Measurements from ENCODE around the gene CA5A.

CA5A gene

DNA sequence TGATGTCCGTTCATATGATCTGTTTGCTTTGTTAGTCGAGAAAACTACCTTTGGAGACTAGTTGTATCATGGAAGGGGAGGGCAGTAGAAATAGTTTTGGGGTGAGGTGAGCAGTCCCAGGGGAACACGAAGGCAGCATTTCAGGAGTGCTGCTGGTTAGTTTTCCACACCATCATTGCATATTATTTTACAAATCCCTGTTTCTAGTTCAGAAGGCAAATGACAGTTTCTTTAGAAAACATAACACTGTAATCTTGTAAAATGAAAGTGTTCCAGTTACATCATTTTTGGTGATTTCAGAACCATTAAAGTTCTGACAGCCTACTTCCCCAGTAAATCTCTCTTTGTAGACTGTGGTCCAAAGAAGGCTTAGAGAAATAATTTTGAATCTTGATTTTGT is 40.3 kb upstream of the CA5A start:
- TF ChIP-seq, protein P1, sequence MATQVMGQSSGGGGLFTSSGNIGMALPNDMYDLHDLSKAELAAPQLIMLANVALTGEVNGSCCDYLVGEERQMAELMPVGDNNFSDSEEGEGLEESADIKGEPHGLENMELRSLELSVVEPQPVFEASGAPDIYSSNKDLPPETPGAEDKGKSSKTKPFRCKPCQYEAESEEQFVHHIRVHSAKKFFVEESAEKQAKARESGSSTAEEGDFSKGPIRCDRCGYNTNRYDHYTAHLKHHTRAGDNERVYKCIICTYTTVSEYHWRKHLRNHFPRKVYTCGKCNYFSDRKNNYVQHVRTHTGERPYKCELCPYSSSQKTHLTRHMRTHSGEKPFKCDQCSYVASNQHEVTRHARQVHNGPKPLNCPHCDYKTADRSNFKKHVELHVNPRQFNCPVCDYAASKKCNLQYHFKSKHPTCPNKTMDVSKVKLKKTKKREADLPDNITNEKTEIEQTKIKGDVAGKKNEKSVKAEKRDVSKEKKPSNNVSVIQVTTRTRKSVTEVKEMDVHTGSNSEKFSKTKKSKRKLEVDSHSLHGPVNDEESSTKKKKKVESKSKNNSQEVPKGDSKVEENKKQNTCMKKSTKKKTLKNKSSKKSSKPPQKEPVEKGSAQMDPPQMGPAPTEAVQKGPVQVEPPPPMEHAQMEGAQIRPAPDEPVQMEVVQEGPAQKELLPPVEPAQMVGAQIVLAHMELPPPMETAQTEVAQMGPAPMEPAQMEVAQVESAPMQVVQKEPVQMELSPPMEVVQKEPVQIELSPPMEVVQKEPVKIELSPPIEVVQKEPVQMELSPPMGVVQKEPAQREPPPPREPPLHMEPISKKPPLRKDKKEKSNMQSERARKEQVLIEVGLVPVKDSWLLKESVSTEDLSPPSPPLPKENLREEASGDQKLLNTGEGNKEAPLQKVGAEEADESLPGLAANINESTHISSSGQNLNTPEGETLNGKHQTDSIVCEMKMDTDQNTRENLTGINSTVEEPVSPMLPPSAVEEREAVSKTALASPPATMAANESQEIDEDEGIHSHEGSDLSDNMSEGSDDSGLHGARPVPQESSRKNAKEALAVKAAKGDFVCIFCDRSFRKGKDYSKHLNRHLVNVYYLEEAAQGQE (IDR thresholded peaks at IDR 0.05; ENCODE audit: insufficient replicate concordance, low read depth), result no peak
- no peak for TF ChIP-seq POLR2AphosphoS5 (IDR thresholded peaks at IDR 0.05; ENCODE audit: low read depth)
- no peak for TF ChIP-seq GABPA (IDR thresholded peaks at IDR 0.05; ENCODE audit: low read depth)
- DNase-seq (ENCODE audit: low read depth in 1 of 2, low spot score in 1 of 2), result no peak
- Histone ChIP-seq H3K27ac (replicated peaks) (no peak overlapping the region), H3K27me3 (ENCODE audit: insufficient read depth, poor library complexity, severe bottlenecking) (no peaks in the 10 kb centered on the region), H3K4me3 (replicated peaks; ENCODE audit: insufficient read depth, low read length) (no peak overlapping the region)

DNA sequence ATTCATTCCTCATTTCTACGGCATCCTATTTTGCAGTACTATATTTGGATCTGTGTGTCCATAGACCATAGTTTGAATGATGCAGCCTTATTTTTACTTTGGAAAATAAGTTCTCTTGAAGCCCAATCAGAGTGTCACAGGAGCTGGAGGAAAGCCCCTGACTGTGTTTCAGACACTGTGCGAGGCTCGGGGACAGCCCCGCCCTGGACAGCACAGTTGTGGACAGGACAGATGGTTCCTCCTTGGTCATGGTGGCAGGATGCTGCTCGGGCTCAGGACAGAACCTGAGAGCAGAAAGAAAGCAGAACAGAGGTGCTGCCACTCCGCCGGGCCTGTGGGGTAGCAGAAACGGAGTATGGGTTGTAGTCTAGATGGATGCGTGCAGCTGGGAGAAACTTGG is 37.8 kb upstream of the CA5A start:
- H3K27me3 ChIP-seq (ENCODE audit: insufficient read depth, poor library complexity, severe bottlenecking), result no peaks in the 10 kb centered on the region
- TF ChIP-seq GABPA (IDR thresholded peaks at IDR 0.05; ENCODE audit: low read depth) (no peak), POLR2AphosphoS5 (IDR thresholded peaks at IDR 0.05; ENCODE audit: low read depth) (no peak), SPI1 (IDR thresholded peaks at IDR 0.05; ENCODE audit: borderline replicate concordance, low read depth) (no peak)
- TF ChIP-seq, protein P1 (IDR thresholded peaks at IDR 0.05; ENCODE audit: insufficient replicate concordance, low read depth), result no peak
- TF ChIP-seq, protein P2, sequence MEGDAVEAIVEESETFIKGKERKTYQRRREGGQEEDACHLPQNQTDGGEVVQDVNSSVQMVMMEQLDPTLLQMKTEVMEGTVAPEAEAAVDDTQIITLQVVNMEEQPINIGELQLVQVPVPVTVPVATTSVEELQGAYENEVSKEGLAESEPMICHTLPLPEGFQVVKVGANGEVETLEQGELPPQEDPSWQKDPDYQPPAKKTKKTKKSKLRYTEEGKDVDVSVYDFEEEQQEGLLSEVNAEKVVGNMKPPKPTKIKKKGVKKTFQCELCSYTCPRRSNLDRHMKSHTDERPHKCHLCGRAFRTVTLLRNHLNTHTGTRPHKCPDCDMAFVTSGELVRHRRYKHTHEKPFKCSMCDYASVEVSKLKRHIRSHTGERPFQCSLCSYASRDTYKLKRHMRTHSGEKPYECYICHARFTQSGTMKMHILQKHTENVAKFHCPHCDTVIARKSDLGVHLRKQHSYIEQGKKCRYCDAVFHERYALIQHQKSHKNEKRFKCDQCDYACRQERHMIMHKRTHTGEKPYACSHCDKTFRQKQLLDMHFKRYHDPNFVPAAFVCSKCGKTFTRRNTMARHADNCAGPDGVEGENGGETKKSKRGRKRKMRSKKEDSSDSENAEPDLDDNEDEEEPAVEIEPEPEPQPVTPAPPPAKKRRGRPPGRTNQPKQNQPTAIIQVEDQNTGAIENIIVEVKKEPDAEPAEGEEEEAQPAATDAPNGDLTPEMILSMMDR (IDR thresholded peaks at IDR 0.05; ENCODE audit: insufficient read depth, low read length), result no peak
- no peak overlapping the region for H3K27ac ChIP-seq (replicated peaks)
- no peak overlapping the region for H3K4me3 ChIP-seq (replicated peaks; ENCODE audit: insufficient read depth, low read length)
- DNase-seq (ENCODE audit: low read depth in 1 of 2, low spot score in 1 of 2), result no peak

DNA sequence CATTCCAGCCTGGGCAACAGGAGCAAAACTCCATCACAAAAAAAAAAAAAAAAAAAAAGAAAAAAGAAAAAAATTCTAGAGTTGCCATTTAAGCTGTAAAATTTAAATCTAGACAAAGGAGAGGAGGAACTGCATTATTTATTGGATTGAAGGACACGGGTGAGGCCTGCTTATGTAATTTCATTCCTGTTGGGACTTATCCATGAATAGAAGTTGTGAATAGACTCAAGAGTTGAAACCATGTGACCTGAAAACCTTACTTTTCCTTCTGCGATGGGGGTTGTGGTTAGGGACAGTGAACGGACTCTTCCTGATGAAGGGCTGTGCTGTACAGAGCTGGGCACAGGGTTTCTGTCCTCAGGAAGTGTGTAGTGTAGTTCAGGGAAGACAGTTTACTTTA is 37.4 kb upstream of the CA5A start:
- TF ChIP-seq, protein P1 (IDR thresholded peaks at IDR 0.05; ENCODE audit: insufficient replicate concordance, low read depth), result no peak
- TF ChIP-seq POLR2AphosphoS5 (IDR thresholded peaks at IDR 0.05; ENCODE audit: low read depth) (no peak), GABPA (IDR thresholded peaks at IDR 0.05; ENCODE audit: low read depth) (no peak), SPI1 (IDR thresholded peaks at IDR 0.05; ENCODE audit: borderline replicate concordance, low read depth) (no peak)
- TF ChIP-seq, protein P2 (IDR thresholded peaks at IDR 0.05; ENCODE audit: insufficient read depth, low read length), result no peak
- H3K27me3 ChIP-seq (ENCODE audit: insufficient read depth, poor library complexity, severe bottlenecking), result no peaks in the 10 kb centered on the region
- DNase-seq (ENCODE audit: low read depth in 1 of 2, low spot score in 1 of 2), result no peak

DNA sequence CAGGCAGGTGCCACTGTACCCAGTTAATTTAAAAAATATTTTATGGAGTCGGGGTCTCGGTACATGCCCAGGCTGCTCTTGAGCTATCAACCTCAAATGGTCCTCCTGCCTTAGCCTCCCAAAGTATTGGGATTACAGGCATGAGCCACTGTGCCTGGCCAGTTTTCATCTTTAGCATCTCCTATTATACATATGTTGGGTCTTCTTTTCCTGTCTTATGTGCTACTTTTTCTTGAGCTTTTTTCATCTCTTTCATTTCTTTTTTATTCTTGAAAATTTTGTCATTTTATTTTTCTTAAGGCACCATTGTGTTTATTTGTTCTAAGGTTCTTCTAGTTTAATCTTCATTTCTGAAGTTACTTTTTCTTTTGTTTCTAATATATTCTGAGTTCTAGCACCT is 35.6 kb upstream of the CA5A start:
- Histone ChIP-seq H3K27ac (replicated peaks) (no peak overlapping the region), H3K27me3 (ENCODE audit: insufficient read depth, poor library complexity, severe bottlenecking) (no peaks in the 10 kb centered on the region), H3K4me3 (replicated peaks; ENCODE audit: insufficient read depth, low read length) (no peak overlapping the region)
- no peak for DNase-seq (ENCODE audit: low read depth in 1 of 2, low spot score in 1 of 2)
- TF ChIP-seq POLR2AphosphoS5 (IDR thresholded peaks at IDR 0.05; ENCODE audit: low read depth), result no peak
- no peak for TF ChIP-seq GABPA (IDR thresholded peaks at IDR 0.05; ENCODE audit: low read depth)
- TF ChIP-seq SPI1 (IDR thresholded peaks at IDR 0.05; ENCODE audit: borderline replicate concordance, low read depth), result no peak
- TF ChIP-seq, protein P2 (IDR thresholded peaks at IDR 0.05; ENCODE audit: insufficient read depth, low read length), result no peak
- TF ChIP-seq, protein P1 (IDR thresholded peaks at IDR 0.05; ENCODE audit: insufficient replicate concordance, low read depth), result no peak

More for the DNA sequence above, 37.4 kb upstream of the CA5A start:
- Histone ChIP-seq H3K27ac (replicated peaks) (no peak overlapping the region), H3K4me3 (replicated peaks; ENCODE audit: insufficient read depth, low read length) (no peak overlapping the region)

Data from HL-60 (cell line).